Nephron progenitor cell (in vitro differentiated cells): ENCODE data around the gene CCDC89.

Experiments used
- DNase-seq: peaks from one replicate; pipeline ENCODE4 v3.0.0; 2021
- H3K27ac Mint-ChIP-seq: 2 replicates; pipeline ENCODE4 v1.8.0; 2021; ENCODE audit warnings: mild to moderate bottlenecking, moderate library complexity, mixed read lengths
- H3K27me3 Mint-ChIP-seq: 2 replicates; pipeline ENCODE4 v1.8.0; 2021; ENCODE audit warnings: mild to moderate bottlenecking, low read depth, mixed read lengths; ENCODE audit not compliant: poor library complexity
- H3K36me3 Mint-ChIP-seq: 2 replicates; pipeline ENCODE4 v1.8.0; 2021; ENCODE audit warnings: low read depth, mixed read lengths
- H3K4me1 Mint-ChIP-seq: 2 replicates; pipeline ENCODE4 v1.8.0; 2021; ENCODE audit warnings: mixed read lengths
- H3K4me3 Mint-ChIP-seq: 2 replicates; pipeline ENCODE4 v1.8.0; 2021; ENCODE audit warnings: mild to moderate bottlenecking, moderate library complexity, mixed read lengths
- H3K9me3 Mint-ChIP-seq: 2 replicates; pipeline ENCODE4 v1.8.0; 2021; ENCODE audit warnings: mild to moderate bottlenecking, moderate library complexity, mixed read lengths
- CTCF ChIP-seq: fragments of 200-600 bp; sonication (generic); IDR thresholded peaks from 2 replicates; pipeline ENCODE4 v1.5.0; 2021; ENCODE audit warnings: antibody characterized with exemption

The CCDC89 gene

GRCh38 chr11:85699957-85700741, 14.2 kb upstream of the CCDC89 start:
- no peak for DNase-seq
- peaks cover 10% of the 10 kb centered on the region for H3K36me3 Mint-ChIP-seq
- no peaks in the 10 kb centered on the region for H3K27me3 Mint-ChIP-seq
- H3K4me3 Mint-ChIP-seq, result no peak overlapping the region
- TF ChIP-seq CTCF, result no peak
- H3K9me3 Mint-ChIP-seq, result peaks cover 18% of the 10 kb centered on the region
- peak overlapping the region; percentile 37 for H3K27ac Mint-ChIP-seq
- peaks cover 20% of the 10 kb centered on the region for H3K4me1 Mint-ChIP-seq

- Mint-ChIP-seq H3K4me3 (no peak overlapping the region), H3K9me3 (peaks cover 7% of the 10 kb centered on the region), H3K27ac (no peak overlapping the region), H3K4me1 (peaks cover 15% of the 10 kb centered on the region), H3K36me3 (peaks cover 8% of the 10 kb centered on the region), H3K27me3 (no peaks in the 10 kb centered on the region)
- no peak for DNase-seq
- TF ChIP-seq CTCF, result no peak
These were observed 12.2 kb upstream of the CCDC89 start for GRCh38 chr11:85698195-85698594.

GRCh38 chr11:85697747-85698146, 11.8 kb upstream of the CCDC89 start:
- H3K27ac Mint-ChIP-seq, result no peak overlapping the region

GRCh38 chr11:85695546-85695945, 9.6 kb upstream of the CCDC89 start:
- H3K36me3 Mint-ChIP-seq, result no peaks in the 10 kb centered on the region

More at GRCh38 chr11:85697747-85698146, 11.8 kb upstream of the CCDC89 start:
- DNase-seq, result no peak
- Mint-ChIP-seq H3K4me1 (peaks cover 15% of the 10 kb centered on the region), H3K9me3 (peaks cover 3% of the 10 kb centered on the region), H3K36me3 (peaks cover 3% of the 10 kb centered on the region), H3K4me3 (no peak overlapping the region), H3K27me3 (peaks cover 3% of the 10 kb centered on the region)
- no peak for TF ChIP-seq CTCF

GRCh38 chr11:85694385-85694980, 8.5 kb upstream of the CCDC89 start:
- no peaks in the 10 kb centered on the region for H3K9me3 Mint-ChIP-seq
- peak; percentile 35 for TF ChIP-seq CTCF
- peaks cover 8% of the 10 kb centered on the region for H3K27me3 Mint-ChIP-seq
- H3K4me1 Mint-ChIP-seq, result peaks cover 7% of the 10 kb centered on the region
- H3K27ac Mint-ChIP-seq, result no peak overlapping the region
- no peak for DNase-seq
- no peaks in the 10 kb centered on the region for H3K36me3 Mint-ChIP-seq
- no peak overlapping the region for H3K4me3 Mint-ChIP-seq

More at GRCh38 chr11:85695546-85695945, 9.6 kb upstream of the CCDC89 start:
- Mint-ChIP-seq H3K27ac (no peak overlapping the region), H3K4me1 (peaks cover 15% of the 10 kb centered on the region), H3K9me3 (no peaks in the 10 kb centered on the region), H3K4me3 (no peak overlapping the region), H3K27me3 (peaks cover 3% of the 10 kb centered on the region)
- no peak for TF ChIP-seq CTCF
- DNase-seq, result no peak
